ENCODE results near the gene MVB12B.

- TF ChIP-seq CTCF (IDR thresholded peaks at IDR 0.05) (no peak), ZFX (IDR thresholded peaks at IDR 0.05; ENCODE audit: borderline replicate concordance) (no peak)
Observed at GRCh38 chr9:126341902-126342301, 15.3 kb downstream of the MVB12B start.

All from 22Rv1 (cell line).